GM19397 (cell line): ENCODE measurements around the gene PNKP.

Experiments
- ATAC-seq: cut with Tn5 transposase; IDR thresholded peaks from one replicate; pipeline ENCODE4 v1.9.1; 2021; ENCODE audit warnings: mild to moderate bottlenecking, moderate library complexity; ENCODE audit not compliant: unreplicated experiment

PNKP gene

DNA sequence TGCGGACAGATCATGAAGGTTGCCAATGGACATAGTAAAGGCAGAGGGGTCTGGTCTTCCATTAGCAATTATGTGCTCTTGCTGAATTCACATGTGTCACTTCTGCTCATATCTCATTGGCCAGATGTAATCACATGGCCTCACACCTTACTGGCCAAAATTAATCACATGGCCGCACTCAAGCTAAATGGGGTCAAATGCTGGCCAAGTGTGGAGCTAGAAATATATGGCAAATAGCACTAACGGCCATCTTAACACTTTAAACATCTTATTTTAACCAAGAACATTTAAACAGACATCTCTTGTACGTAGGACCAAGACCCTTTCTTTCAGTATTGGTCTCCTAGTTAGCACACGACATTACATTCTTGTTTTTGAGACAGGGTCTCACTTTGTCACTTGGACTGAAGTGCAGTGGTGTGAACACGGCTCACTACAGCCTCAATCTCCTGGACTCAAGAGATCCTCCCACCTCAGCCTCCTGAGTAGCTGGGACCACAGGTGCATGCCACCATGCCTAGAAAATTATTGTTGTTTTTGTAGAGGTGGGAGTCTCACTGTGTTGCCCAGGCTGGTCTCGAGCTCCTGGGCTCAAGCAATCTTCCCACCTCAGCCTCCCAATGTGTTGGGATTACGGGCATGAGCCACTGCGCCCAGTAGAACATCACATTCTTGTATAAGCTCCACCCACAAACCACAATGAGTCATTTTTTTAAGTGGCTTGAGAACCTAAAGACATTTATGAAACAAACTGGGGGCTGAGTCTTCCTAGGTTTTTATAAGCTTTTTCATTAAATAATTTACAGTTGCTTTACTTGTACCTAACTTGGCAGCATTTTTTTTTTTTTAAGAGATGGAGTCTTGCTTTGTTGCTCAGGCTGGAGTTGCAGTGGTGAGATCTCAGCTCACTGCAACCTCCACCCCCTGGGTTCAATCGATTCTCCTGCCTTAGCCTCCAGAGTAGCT lies 19.4 kb downstream of the PNKP start:
- no peak for ATAC-seq

DNA sequence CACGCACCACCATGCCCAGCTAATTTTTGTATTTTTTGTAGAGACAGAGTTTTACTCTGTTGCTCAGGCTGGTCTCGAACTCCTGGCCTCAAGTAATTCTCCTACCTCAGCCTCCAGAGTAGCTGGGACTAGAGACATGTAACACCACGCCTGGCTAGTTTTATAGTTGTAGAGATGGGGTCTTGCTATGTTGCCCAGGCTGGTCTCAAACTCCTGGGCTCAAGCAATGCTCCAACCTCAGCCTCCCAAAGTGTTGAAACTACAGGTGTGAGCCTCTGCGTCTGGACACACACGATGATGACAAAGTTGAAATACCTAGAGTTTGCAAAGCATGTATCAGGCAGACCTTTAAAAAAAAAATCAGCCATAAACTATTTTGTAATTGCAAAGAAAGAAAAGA lies 21.0 kb downstream of the PNKP start:
- no peak for ATAC-seq

DNA sequence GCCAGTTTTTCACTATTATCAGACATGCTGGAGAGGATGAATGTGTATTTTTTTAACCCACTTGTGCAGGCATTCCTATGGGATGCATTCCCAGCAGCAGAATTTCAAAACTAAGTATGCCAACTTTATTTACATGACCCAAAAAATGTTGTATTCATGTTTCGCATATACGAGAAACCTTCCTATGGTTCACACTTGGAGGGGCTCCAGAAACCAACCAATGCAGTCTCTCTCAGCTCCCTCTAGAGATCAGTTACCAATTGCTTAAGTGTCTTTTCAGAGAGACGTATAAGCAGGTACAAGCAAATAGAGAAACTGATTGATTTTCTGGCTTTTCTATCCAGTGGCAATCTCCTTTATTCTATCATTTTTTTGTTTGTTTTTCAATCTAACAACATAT lies 22.0 kb downstream of the PNKP start:
- no peak for ATAC-seq

DNA sequence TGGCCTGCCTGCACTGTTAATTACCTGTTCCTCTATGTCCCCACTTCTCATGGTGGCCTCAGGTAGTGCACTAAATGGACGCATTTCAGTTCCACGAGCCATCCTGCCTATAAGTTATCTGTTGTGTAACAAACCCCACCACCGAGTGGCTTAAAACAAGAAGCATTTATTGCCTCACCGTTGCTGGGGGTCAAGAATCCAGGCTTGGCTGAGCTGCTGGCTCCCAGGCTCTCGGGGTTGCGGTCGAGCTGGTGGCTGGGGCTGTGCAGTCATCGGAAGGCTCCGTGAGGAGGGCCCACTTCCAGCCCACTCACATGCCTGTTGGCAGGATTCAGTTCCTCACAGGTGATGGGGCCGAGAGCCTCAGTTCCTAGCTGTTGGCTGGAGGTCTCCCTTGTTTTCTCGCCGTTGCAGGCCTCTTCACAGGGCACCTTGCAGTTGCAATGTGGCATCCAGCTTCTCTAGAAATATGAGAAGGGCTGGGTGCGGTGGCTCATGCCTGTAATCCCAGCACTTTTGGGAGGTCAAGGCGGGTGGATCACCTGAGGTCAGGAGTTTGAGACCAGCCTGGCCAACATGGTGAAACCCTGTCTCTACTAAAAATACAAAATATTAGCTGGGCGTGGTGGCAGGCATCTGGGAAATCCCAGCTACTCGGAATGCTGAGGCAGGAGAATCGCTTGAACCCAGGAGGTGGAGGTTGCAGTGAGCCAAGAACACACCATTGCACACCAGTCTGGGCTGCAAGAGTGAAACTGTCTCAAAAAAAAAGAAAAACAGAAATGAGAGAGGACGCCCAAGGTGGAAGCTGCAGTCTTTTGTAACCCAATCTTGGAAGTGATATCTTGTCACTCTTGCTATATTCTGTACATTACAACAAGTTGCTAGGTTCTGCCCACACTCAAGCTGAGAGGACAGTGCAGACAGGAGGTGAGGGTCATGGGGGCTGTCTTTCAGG lies 23.0 kb downstream of the PNKP start:
- ATAC-seq, result no peak

DNA sequence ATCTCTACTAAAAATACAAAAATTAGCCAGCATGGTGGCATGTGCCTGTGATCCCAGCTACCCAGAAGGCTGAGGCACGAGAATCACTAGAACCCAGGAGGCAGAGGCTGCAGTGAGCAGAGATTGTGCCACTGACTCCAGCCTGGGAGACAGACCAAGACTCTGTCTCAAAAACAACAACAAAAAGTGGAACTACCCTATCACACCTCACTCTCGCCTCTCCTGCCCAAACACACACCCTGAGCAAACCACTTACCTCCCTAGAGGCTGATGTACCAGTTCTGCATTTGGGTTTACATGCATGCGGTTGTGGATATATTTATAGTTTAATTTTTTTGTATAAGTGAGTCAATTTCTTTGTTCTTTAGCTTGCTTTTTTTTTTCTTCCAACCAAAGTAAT lies 24.1 kb downstream of the PNKP start:
- no peak for ATAC-seq

GRCh38 chr19:49840736-49841249 lies 26.6 kb downstream of the PNKP start:
- ATAC-seq, result no peak

- ATAC-seq, result no peak
Observed at GRCh38 chr19:49840321-49840720, 27.1 kb downstream of the PNKP start.

DNA sequence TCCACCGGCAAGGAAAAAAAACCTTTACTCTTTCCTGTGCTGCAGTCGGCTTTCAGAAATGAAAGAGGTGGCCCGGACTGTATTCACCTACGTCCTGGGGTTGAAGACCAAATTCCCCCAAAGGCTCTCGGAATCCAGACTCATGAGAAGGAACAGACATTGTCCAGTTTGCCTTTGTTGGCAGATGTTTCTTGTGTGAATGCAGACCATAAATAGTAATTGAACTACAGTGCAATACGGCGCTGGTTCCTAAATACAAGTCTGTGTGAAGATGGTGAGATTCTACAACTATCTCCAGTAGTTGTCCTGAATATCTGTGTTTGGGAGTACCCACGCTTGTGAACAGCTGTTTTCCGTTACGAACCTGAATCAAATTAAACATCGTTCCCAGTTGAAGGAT lies 27.7 kb downstream of the PNKP start:
- ATAC-seq, result no peak

DNA sequence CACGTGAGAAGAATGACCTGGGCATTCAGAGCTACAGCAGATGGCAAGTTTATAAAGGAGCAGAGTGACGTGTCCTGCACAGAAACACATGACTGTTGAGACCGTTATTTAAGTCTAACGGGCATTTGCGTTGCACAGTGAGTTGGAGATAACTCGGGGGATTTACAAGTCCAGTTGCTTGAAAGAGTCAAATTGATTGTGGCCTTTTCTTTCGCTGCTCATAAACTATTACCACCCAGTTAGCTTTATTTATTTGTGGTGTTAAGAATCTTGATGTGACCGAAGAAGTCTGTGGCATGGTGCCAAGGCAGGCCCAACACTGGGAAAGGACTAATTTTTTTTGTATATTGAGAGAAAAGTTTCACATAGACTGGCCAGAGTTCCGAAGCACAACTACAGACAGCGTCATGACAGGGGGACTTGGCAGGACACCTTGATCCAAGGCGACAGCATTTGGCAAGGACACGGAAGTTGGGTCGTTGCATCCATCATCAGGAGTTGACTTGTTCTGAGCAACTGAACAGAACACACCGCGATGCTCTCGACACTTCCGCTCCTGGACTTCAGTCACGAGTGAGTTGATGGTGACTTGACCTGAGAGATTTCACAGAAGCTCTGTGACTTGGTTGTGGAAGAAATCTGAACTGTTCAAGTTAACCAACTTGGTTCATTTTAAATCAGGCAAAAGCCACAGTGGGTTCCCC lies 28.3 kb downstream of the PNKP start:
- ATAC-seq, result no peak

GRCh38 chr19:49837425-49837824 lies 30.0 kb downstream of the PNKP start:
- no peak for ATAC-seq

- no peak for ATAC-seq
Observed at GRCh38 chr19:49837009-49837310, 30.4 kb downstream of the PNKP start.

- ATAC-seq, result no peak
Observed at GRCh38 chr19:49836176-49837008, 31.0 kb downstream of the PNKP start.

DNA sequence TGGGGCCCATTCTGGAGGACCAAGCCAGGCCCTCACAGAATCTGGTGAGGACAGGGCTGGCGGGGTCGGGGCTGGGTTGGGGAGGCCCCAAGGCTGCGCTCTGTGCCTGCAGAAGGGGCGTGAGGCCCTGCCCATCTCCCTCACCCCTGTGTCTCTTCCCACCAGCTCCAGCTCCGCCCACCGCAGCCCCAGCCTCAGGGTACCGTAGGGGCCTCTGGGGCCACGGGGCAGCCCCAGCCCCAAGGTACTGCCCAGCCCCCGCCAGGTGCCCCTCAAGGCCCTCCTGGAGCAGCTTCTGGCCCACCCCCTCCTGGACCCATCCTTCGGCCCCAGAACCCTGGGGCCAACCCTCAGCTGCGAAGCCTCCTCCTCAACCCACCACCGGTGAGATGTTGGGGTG lies 31.8 kb downstream of the PNKP start:
- no peak for ATAC-seq

DNA sequence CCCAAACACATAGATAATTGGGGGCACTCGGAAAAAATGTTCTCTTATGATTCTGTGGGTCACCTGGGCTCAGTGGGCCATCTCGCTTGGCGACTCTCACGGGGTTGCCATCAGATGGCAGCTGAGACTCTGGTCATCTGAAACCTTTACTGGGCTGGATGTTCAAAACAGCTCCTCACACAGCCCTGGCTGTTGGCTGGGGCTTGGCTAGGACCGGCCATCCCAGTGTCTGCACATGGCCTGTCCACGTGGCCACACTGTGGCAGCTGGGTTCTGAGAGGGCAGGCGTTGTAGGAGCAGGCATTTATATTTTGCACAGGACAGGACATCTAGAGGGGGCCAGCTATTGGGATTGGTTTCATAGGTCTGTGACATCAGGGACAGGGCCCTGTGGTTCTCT lies 33.8 kb downstream of the PNKP start:
- no peak for ATAC-seq

DNA sequence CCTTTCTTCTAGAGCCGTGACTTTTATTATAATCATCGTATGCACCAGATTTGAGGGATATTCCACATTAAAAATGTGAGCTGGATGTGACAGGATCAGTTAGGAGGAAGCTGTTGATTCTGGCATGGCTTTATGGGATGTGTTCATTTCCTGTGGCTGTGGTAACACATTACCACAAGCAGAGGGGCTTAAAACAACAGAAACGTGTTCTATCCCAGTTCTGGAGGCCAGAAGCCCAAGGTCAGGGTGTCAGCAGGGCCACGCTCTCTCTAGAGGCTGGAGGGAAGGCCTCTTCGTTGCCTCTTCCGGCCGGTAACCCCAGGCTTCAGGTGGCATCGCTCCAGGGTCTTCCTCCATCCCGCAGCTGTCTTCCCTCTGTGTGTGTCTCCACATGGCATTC lies 34.8 kb downstream of the PNKP start:
- no peak for ATAC-seq

- no peak for ATAC-seq
Observed at GRCh38 chr19:49831592-49831991, 35.8 kb downstream of the PNKP start.

DNA sequence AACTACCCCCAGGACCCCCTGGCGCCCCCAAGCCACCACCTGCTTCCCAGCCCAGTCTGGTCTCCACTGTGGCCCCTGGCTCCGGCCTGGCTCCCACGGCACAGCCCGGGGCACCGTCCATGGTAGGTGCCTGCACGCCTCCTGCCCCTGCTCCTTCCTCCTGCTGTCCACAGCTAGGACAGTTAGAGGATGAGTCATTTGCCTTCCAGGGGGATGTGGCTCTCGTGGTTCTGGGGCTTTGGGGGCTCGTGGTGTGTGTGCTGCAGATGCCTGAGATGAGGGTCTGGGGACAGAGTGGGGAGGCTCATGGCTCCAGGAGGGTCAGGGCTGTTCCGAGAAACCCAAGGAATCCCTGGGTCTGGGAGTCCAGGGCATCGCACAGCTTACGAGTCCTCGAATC lies 36.6 kb downstream of the PNKP start:
- no peak for ATAC-seq

DNA sequence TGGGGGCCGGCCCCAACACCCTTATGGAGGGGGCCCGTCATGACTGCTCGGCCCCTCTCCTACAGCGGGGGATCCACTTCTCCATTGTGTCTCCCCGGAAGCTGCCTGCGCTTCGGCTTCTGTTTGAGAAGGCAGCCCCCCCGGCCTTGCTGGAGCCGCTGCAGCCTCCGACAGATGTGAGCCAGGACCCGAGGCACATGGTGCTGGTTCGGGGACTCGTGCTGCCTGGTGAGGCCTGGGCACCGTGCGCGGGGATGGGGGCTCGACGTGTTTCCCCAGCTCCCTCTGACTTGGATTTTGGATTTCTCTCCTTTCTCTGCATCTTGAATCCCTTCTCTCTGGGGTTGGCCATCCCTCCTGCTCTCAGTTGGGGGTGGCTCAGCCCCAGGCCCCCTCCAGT lies 37.7 kb downstream of the PNKP start:
- ATAC-seq, result no peak

GRCh38 chr19:49829200-49829599 lies 38.2 kb downstream of the PNKP start:
- ATAC-seq, result no peak

GRCh38 chr19:49827034-49827433 lies 40.3 kb downstream of the PNKP start:
- ATAC-seq, result no peak
